H1 (cell line): ENCODE measurements around the gene LCOR. TPM values are rescaled to one million over a fixed set of nuclear protein-coding genes. Genes with fewer than 3 reads are reported as not detected.

Source experiments
- CTCF ChIA-PET: fragments of 300-600 bp; sonication (Branson Sonifier 250); formaldehyde crosslinking; loops from one replicate; lab custom pipeline; 2021; ENCODE audit not compliant: partially characterized antibody; lab: Charles Lee
- POLR2A ChIA-PET: fragments of 300-600 bp; sonication (Branson Sonifier 250); formaldehyde crosslinking; loops from one replicate; lab custom pipeline; 2021; ENCODE audit warnings: inconsistent platforms; ENCODE audit not compliant: partially characterized antibody; lab: Charles Lee
- DNase-seq, 2 experiments: peaks; one replicate each; pipeline versions ENCODE4 v3.0.0 to v3.0.0-alpha.2; 2010 to 2022; ENCODE audit warnings: low spot score in 2 of 2, low read depth in 1 of 2, mixed read lengths in 1 of 2
- FAIRE-seq: peaks from 2 replicates; lab custom pipeline; 2011; peaks lifted over from hg19 to GRCh38; lab: Jason Lieb, UNC
- H2AFZ ChIP-seq: 2 replicates; pipeline ENCODE4 v1.8.1; 2012; ENCODE audit warnings: low read length, inconsistent platforms
- H2AK5ac ChIP-seq: 2 replicates; pipeline ENCODE4 v1.6.1; 2013; ENCODE audit warnings: low read depth, low read length
- H2BK120ac ChIP-seq: replicated peaks from 2 replicates; pipeline ENCODE3; 2013; ENCODE audit warnings: low read depth, low read length, inconsistent platforms
- H2BK12ac ChIP-seq: 2 replicates; pipeline ENCODE4 v1.6.1; 2013; ENCODE audit warnings: low read depth, low read length
- H2BK15ac ChIP-seq: 2 replicates; pipeline ENCODE4 v1.6.1; 2013; ENCODE audit warnings: low read length
- H2BK20ac ChIP-seq: 2 replicates; pipeline ENCODE4 v1.6.1; 2013; ENCODE audit warnings: low read length
- H2BK5ac ChIP-seq: 2 replicates; pipeline ENCODE4 v1.6.1; 2013; ENCODE audit warnings: low read depth, low read length
- H3K14ac ChIP-seq: 2 replicates; pipeline ENCODE4 v1.6.1; 2013; ENCODE audit warnings: inconsistent platforms; ENCODE audit not compliant: insufficient read length
- H3K18ac ChIP-seq: 2 replicates; pipeline ENCODE4 v1.6.1; 2013; ENCODE audit warnings: low read length; ENCODE audit errors: extremely low read depth
- H3K23ac ChIP-seq: 2 replicates; pipeline ENCODE4 v1.6.1; 2013; ENCODE audit warnings: inconsistent platforms; ENCODE audit not compliant: insufficient read length
- H3K23me2 ChIP-seq: 2 replicates; pipeline ENCODE4 v1.6.1; 2013; ENCODE audit warnings: low read depth, low read length
- H3K27ac ChIP-seq: 2 replicates; pipeline ENCODE4 v1.6.1; 2011; ENCODE audit warnings: low read depth, low read length, inconsistent platforms
- H3K27me3 ChIP-seq, 4 experiments: replicated peaks in 1 of 4; 1 replicate in 1 of 4; 2 replicates in 3 of 4; pipeline versions ENCODE4 v1.6.1 to v1.8.1; 2011 to 2013; ENCODE audit warnings: low read length in 3 of 4, mild to moderate bottlenecking in 3 of 4, inconsistent platforms in 2 of 4, mixed read lengths in 2 of 4, moderate library complexity in 1 of 4; ENCODE audit not compliant: control insufficient read depth in 3 of 4, insufficient read depth in 3 of 4; ENCODE audit errors: extremely low read depth in 1 of 4
- H3K36me3 ChIP-seq, 4 experiments: 2 replicates each; pipeline versions ENCODE4 v1.6.1 to v1.8.1; 2011 to 2013; ENCODE audit warnings: mild to moderate bottlenecking in 4 of 4, low read length in 3 of 4, moderate library complexity in 2 of 4, control low read depth in 1 of 4, inconsistent platforms in 1 of 4; ENCODE audit not compliant: insufficient read depth in 4 of 4, control insufficient read depth in 2 of 4
- H3K4ac ChIP-seq: replicated peaks from 2 replicates; pipeline ENCODE3; 2013; ENCODE audit warnings: low read length, low read depth, mixed read lengths, inconsistent platforms; ENCODE audit not compliant: insufficient read length
- H3K4me1 ChIP-seq, 4 experiments: replicated peaks in 1 of 4; 1 replicate in 1 of 4; 2 replicates in 3 of 4; pipeline versions ENCODE4 v1.6.1 to v1.8.1; 2011 to 2013; ENCODE audit warnings: low read length in 3 of 4, inconsistent platforms in 2 of 4, mixed read lengths in 1 of 4; ENCODE audit not compliant: insufficient read depth in 4 of 4, control insufficient read depth in 3 of 4
- H3K4me2 ChIP-seq, 2 experiments: 2 replicates each; pipeline versions ENCODE4 v1.6.1 to v1.8.1; 2011 to 2013; ENCODE audit warnings: low read depth in 2 of 2, low read length in 2 of 2, control low read depth in 1 of 2, inconsistent platforms in 1 of 2, mild to moderate bottlenecking in 1 of 2; ENCODE audit not compliant: insufficient read depth in 1 of 2
- H3K4me3 ChIP-seq, 4 experiments: fragments of 200-600, 300-600 bp in 1 of 4; sonication (generic), shearing (Covaris generic), sonication (Bioruptor Twin) in 1 of 4; 2 replicates each; pipeline versions ENCODE4 v1.5.1 to v1.8.1; 2011 to 2016; ENCODE audit warnings: low read length in 4 of 4, low read depth in 3 of 4, control low read depth in 2 of 4, inconsistent platforms in 2 of 4, mild to moderate bottlenecking in 2 of 4, mixed read lengths in 1 of 4, moderate library complexity in 1 of 4; ENCODE audit not compliant: insufficient read depth in 2 of 4; ENCODE audit errors: extremely low read depth in 1 of 4
- H3K56ac ChIP-seq: replicated peaks from 2 replicates; pipeline ENCODE3; 2013; ENCODE audit warnings: low read depth, mild to moderate bottlenecking, mixed read lengths, low read length, inconsistent platforms; ENCODE audit not compliant: insufficient read length
- H3K79me1 ChIP-seq: 2 replicates; pipeline ENCODE4 v1.6.1; 2013; ENCODE audit warnings: low read depth, low read length, control low read depth
- H3K79me2 ChIP-seq, 2 experiments: 2 replicates each; pipeline versions ENCODE4 v1.6.1 to v1.8.1; 2012 to 2013; ENCODE audit warnings: low read length in 2 of 2, mild to moderate bottlenecking in 2 of 2, inconsistent platforms in 1 of 2; ENCODE audit not compliant: insufficient read depth in 2 of 2, control insufficient read depth in 1 of 2
- H3K9ac ChIP-seq, 4 experiments: replicated peaks in 1 of 4; 1 replicate in 1 of 4; 2 replicates in 3 of 4; pipeline versions ENCODE4 v1.6.1 to v1.8.1; 2011 to 2013; ENCODE audit warnings: low read depth in 3 of 4, low read length in 3 of 4, control low read depth in 2 of 4, mild to moderate bottlenecking in 2 of 4, moderate library complexity in 2 of 4, inconsistent platforms in 1 of 4; ENCODE audit errors: extremely low read depth in 1 of 4
- H3K9me3 ChIP-seq, 2 experiments: 2 replicates each; pipeline versions ENCODE4 v1.6.1 to v1.8.1; 2012 to 2013; ENCODE audit warnings: mild to moderate bottlenecking in 2 of 2, moderate library complexity in 2 of 2, control low read depth in 1 of 2, inconsistent platforms in 1 of 2, low read depth in 1 of 2, low read length in 1 of 2, mixed read lengths in 1 of 2; ENCODE audit not compliant: insufficient read depth in 2 of 2
- H4K20me1 ChIP-seq, 2 experiments: replicated peaks in 1 of 2; 2 replicates each; pipeline versions ENCODE3 to v1.8.1; 2011 to 2013; ENCODE audit warnings: inconsistent platforms in 2 of 2, low read length in 2 of 2, mild to moderate bottlenecking in 1 of 2; ENCODE audit not compliant: insufficient read depth in 2 of 2, control insufficient read depth in 1 of 2
- H4K5ac ChIP-seq: 2 replicates; pipeline ENCODE4 v1.6.1; 2013; ENCODE audit warnings: low read length, low read depth, mixed read lengths, inconsistent platforms; ENCODE audit not compliant: insufficient read length
- H4K8ac ChIP-seq: 2 replicates; pipeline ENCODE4 v1.8.0; 2013; ENCODE audit warnings: mild to moderate bottlenecking, moderate library complexity, low read length, inconsistent platforms; ENCODE audit not compliant: insufficient read depth; ENCODE audit errors: extremely low read depth
- H4K91ac ChIP-seq: replicated peaks from 2 replicates; pipeline ENCODE3; 2013; ENCODE audit warnings: low read length, mixed read lengths, inconsistent platforms; ENCODE audit not compliant: insufficient read length
- EGR1 ChIP-seq: IDR thresholded peaks from 2 replicates; pipeline ENCODE4 v1.6.1; 2011; ENCODE audit warnings: low read depth, low read length, borderline replicate concordance
- FOSL1 ChIP-seq: IDR thresholded peaks from 2 replicates; pipeline ENCODE4 v1.6.1; 2011; ENCODE audit warnings: mild to moderate bottlenecking, low read depth, low read length, moderate library complexity; ENCODE audit not compliant: insufficient read depth
- KDM5A ChIP-seq: fragments of 200-600 bp; IDR thresholded peaks from 2 replicates; pipeline ENCODE4 v1.7.1; 2012; ENCODE audit warnings: mild to moderate bottlenecking, low read length, inconsistent platforms, mixed read lengths
- NRF1 ChIP-seq: IDR thresholded peaks from 2 replicates; pipeline ENCODE4 v1.6.1; 2011; ENCODE audit warnings: mild to moderate bottlenecking, low read depth, low read length, improper control_type of control experiment
- POLR2AphosphoS5 ChIP-seq: IDR thresholded peaks from 2 replicates; pipeline ENCODE4 v1.6.1; 2011; ENCODE audit warnings: low read depth, low read length
- SIN3A ChIP-seq, 2 experiments: IDR thresholded peaks in 1 of 2; conservative IDR thresholded peaks in 1 of 2; 2 replicates each; pipeline ENCODE4 v1.6.1; 2011 to 2012; ENCODE audit warnings: low read length in 2 of 2, improper control_type of control experiment in 1 of 2, low read depth in 1 of 2, mild to moderate bottlenecking in 1 of 2
- SP1 ChIP-seq: IDR thresholded peaks from 2 replicates; pipeline ENCODE4 v1.6.1; 2011; ENCODE audit warnings: low read depth, low read length
- SRF ChIP-seq: IDR thresholded peaks from 2 replicates; pipeline ENCODE4 v1.6.1; 2011; ENCODE audit warnings: mild to moderate bottlenecking, low read depth, low read length, moderate library complexity
- SUZ12 ChIP-seq: fragments of 200-600 bp; sonication (generic); IDR thresholded peaks from 2 replicates; pipeline ENCODE4 v1.6.1; 2012; ENCODE audit warnings: mild to moderate bottlenecking, inconsistent platforms, low read length, moderate library complexity, mixed read lengths
- TBP ChIP-seq: IDR thresholded peaks from 2 replicates; pipeline ENCODE4 v1.6.1; 2011; ENCODE audit warnings: low read depth, low read length, improper control_type of control experiment
- WGBS, 2 experiments: shearing (Covaris generic) in 1 of 2; methylation state at CpG; one replicate each; pipeline versions ENCODE4 v1.1.6 to v1.1.7; 2013 to 2015; ENCODE audit warnings: low lambda C conversion rate in 2 of 2, mixed read lengths in 2 of 2, inconsistent platforms in 1 of 2, low coverage in 1 of 2, missing lambda C conversion rate in 1 of 2; ENCODE audit not compliant: insufficient replicate concordance in 2 of 2, insufficient coverage in 1 of 2, insufficient read length in 1 of 2; ENCODE audit errors: extremely low coverage in 1 of 2, missing lambda C conversion rate in 1 of 2; 5-methylcytosine and 5-hydroxymethylcytosine counted together
- polyA plus RNA-seq, 7 experiments: library from polyadenylated mRNA; depleted of rRNA in 3 of 7; stranded (reverse) in 5 of 7; unstranded in 2 of 7; fragments of >200 nt in 5 of 7; fragments of 200-250 nt in 2 of 7; gene quantifications; 1 replicate in 5 of 7; 2 replicates in 1 of 7; 4 replicates in 1 of 7; pipeline versions ENCODE4 v1.2.1 to v1.2.3, GENCODE V29; 2011 to 2013; ENCODE audit warnings: missing spikeins in 2 of 7, mixed read lengths in 2 of 7
- total RNA-seq: library from RNA; stranded (reverse); fragmentation: NEBNext Ultra II Directional; extraction: Animal tissue kit (Norgen Biotek cat#: 25700); gene quantifications from 2 replicates; pipeline ENCODE4 v1.2.1, GENCODE V29; 2021
- TF ChIP-seq, protein P1 (sequence below), 3 experiments: IDR thresholded peaks; 1 replicate in 2 of 3; 2 replicates in 1 of 3; pipeline versions ENCODE4 v1.5.1 to v1.6.1; 2011; ENCODE audit warnings: low read length in 3 of 3, mild to moderate bottlenecking in 3 of 3, inconsistent platforms in 2 of 3, low read depth in 1 of 3, moderate library complexity in 1 of 3; ENCODE audit not compliant: insufficient read depth in 1 of 3; ENCODE audit errors: control extremely low read depth in 1 of 3

The LCOR gene
- total and polyA plus RNA-seq, 2 of the 8 experiments (the other 6 are each of a cell fraction or from before 2014, with no cell fraction given), result 4.7 to 25.5 TPM

DNA sequence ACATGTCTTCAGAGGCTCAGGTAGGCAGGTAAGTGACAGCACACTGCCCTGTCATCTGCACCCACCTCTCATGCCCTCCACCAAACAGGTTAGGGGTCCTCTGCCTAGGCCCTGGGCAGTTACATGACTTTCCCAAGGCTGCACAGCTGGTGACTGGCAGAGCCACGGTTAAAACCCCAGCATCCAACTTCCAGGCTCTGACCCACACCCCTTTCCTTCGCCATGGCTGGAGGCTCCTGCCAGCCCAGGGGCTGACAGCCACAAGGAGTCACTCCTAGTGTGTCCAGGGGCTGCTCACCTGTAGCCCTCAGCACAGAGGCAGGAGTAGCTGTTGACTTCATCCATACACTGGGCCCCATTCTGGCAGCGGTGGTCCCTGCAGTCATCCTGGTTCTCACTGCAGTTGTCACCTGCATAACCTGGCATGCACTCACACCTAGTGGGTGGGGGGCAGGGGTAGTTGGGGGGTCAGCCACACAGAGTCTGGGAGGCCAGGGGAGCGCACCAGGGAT lies 178.7 kb downstream of the LCOR start:
- DNase-seq, result peak in 1 of 2 experiments; percentile 32
- Histone ChIP-seq H3K9ac (no peak overlapping the region), H2BK120ac (no peak overlapping the region), H3K18ac (no peak overlapping the region), H4K20me1 (no peaks in the 10 kb centered on the region), H3K4me1 (peaks cover 0 to 4% (median 1%) of the 10 kb centered on the region in 4 experiments; a peak in 4 of 7 replicates), H2AK5ac (no peak overlapping the region), H3K36me3 (no peaks in the 10 kb centered on the region), H3K79me2 (no peaks in the 10 kb centered on the region), H2BK12ac (no peak overlapping the region), H3K14ac (no peak overlapping the region), H3K56ac (no peak overlapping the region), H4K8ac (no peak overlapping the region), H2AFZ (no peak overlapping the region), H2BK5ac (no peak overlapping the region), H3K4me3 (no peak overlapping the region), H4K91ac (no peak overlapping the region), H3K4ac (no peak overlapping the region), H3K27ac (no peak overlapping the region), H3K79me1 (no peaks in the 10 kb centered on the region; the same call in 1 of the 2 replicates), H3K27me3 (no peaks in the 10 kb centered on the region), H3K23ac (no peak overlapping the region), H2BK20ac (no peak overlapping the region), H2BK15ac (no peak overlapping the region), H4K5ac (no peak overlapping the region), H3K4me2 (no peak overlapping the region), H3K23me2 (peaks cover 1% of the 10 kb centered on the region; the same call in 1 of the 2 replicates), H3K9me3 (no peaks in the 10 kb centered on the region)
- CTCF ChIA-PET, result interaction anchor here (1.1 to 5.3 kb wide), 6 partner anchors 8 to 26 kb away, joined by 3 to 32 read pairs (median 6); no protein-coding TSS in a partner anchor
- POLR2A ChIA-PET, result interaction anchor here (0.9 kb wide), 1 partner anchor 8 kb away, joined by 3 read pairs; no protein-coding TSS in a partner anchor
- WGBS, 2 experiments, result 89% methylated on average over 4 of the region's 4 CpGs; no CpG with 5 or more reads in 1 of the 2 experiments
- FAIRE-seq, result no peak
- TF ChIP-seq NRF1 (no peak), SIN3A (conservative IDR thresholded peaks at IDR 0.05 in 1 of 2, IDR thresholded peaks at IDR 0.05 in 1 of 2; ENCODE audit: low read depth in 1 of 2, low read length in 2 of 2) (no peak), KDM5A (no peak), SRF (no peak), TBP (no peak), POLR2AphosphoS5 (no peak), SUZ12 (no peak), EGR1 (no peak), SP1 (no peak), FOSL1 (no peak)
- TF ChIP-seq, protein P1, sequence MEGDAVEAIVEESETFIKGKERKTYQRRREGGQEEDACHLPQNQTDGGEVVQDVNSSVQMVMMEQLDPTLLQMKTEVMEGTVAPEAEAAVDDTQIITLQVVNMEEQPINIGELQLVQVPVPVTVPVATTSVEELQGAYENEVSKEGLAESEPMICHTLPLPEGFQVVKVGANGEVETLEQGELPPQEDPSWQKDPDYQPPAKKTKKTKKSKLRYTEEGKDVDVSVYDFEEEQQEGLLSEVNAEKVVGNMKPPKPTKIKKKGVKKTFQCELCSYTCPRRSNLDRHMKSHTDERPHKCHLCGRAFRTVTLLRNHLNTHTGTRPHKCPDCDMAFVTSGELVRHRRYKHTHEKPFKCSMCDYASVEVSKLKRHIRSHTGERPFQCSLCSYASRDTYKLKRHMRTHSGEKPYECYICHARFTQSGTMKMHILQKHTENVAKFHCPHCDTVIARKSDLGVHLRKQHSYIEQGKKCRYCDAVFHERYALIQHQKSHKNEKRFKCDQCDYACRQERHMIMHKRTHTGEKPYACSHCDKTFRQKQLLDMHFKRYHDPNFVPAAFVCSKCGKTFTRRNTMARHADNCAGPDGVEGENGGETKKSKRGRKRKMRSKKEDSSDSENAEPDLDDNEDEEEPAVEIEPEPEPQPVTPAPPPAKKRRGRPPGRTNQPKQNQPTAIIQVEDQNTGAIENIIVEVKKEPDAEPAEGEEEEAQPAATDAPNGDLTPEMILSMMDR (IDR thresholded peaks at IDR 0.05; ENCODE audit: control extremely low read depth in 1 of 3, insufficient read depth in 1 of 3, low read depth in 1 of 3, low read length in 3 of 3), result no peak
